Epithelial cell of proximal tubule (primary cell): ENCODE results near the gene C6orf118. TPM values are rescaled to one million over a fixed set of nuclear protein-coding genes. Genes with fewer than 3 reads are reported as not detected.

Experiments used
- DNase-seq: peaks from one replicate; pipeline ENCODE4 v3.0.0-alpha.2; 2011; ENCODE audit warnings: low read depth
- H3K4me3 ChIP-seq: 2 replicates; pipeline ENCODE4 v1.5.1; 2011; ENCODE audit warnings: low read depth, mild to moderate bottlenecking, low read length
- total RNA-seq: library from RNA; depleted of rRNA; stranded (reverse); fragments of >200 nt; gene quantifications from 2 replicates; pipeline ENCODE4 v1.2.3, GENCODE V29; 2015
- TF ChIP-seq, protein P1 (sequence below): conservative IDR thresholded peaks from 2 replicates; pipeline ENCODE4 v1.5.1; 2012; ENCODE audit warnings: low read depth, mild to moderate bottlenecking, low read length

Gene C6orf118
- total RNA-seq, 1 donor from 2014 or later, result not detected

DNA sequence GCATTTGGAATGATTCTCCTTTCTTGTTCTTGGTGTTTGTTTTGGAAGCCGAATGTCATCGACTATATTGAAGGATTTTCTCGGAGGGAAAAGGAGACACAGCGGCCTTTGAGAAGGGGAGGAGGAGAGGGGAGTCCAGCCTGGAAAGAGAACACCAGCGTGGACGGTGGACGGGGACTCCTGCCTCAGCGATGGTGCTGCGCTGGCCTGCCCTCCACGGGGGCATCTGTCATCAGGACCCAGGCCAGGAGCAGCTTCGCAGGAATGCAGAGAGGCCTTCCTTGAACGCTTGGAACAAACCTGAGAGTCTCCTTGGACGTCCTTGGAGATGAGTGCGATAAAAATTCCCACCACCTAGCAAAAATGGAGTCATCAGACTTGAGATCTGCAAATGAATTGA lies 8.3 kb upstream of the C6orf118 start:
- TF ChIP-seq, protein P1, sequence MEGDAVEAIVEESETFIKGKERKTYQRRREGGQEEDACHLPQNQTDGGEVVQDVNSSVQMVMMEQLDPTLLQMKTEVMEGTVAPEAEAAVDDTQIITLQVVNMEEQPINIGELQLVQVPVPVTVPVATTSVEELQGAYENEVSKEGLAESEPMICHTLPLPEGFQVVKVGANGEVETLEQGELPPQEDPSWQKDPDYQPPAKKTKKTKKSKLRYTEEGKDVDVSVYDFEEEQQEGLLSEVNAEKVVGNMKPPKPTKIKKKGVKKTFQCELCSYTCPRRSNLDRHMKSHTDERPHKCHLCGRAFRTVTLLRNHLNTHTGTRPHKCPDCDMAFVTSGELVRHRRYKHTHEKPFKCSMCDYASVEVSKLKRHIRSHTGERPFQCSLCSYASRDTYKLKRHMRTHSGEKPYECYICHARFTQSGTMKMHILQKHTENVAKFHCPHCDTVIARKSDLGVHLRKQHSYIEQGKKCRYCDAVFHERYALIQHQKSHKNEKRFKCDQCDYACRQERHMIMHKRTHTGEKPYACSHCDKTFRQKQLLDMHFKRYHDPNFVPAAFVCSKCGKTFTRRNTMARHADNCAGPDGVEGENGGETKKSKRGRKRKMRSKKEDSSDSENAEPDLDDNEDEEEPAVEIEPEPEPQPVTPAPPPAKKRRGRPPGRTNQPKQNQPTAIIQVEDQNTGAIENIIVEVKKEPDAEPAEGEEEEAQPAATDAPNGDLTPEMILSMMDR, result no peak
- no peak overlapping the region for H3K4me3 ChIP-seq
- no peak for DNase-seq

DNA sequence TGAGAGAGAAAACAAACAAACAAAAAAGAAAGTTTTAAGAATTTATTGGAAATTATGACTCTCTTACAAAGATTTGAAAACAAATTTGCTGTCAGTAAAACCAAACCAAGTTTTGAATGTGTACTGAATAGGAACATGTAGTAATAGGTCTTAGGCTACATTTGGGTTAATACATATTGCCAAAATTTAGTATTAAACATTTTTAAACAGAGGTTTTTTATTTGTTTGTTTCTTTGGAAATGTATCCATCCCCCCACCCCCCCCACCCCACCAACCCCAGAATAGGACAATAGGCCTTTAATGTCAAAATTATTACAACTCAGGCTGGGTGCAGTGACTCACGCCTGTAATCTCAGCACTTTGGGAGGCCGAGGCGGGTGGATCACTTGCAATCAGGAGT lies 2.5 kb downstream of the C6orf118 start:
- TF ChIP-seq, protein P1, result no peak
- DNase-seq, result no peak
- H3K4me3 ChIP-seq, result no peak overlapping the region

DNA sequence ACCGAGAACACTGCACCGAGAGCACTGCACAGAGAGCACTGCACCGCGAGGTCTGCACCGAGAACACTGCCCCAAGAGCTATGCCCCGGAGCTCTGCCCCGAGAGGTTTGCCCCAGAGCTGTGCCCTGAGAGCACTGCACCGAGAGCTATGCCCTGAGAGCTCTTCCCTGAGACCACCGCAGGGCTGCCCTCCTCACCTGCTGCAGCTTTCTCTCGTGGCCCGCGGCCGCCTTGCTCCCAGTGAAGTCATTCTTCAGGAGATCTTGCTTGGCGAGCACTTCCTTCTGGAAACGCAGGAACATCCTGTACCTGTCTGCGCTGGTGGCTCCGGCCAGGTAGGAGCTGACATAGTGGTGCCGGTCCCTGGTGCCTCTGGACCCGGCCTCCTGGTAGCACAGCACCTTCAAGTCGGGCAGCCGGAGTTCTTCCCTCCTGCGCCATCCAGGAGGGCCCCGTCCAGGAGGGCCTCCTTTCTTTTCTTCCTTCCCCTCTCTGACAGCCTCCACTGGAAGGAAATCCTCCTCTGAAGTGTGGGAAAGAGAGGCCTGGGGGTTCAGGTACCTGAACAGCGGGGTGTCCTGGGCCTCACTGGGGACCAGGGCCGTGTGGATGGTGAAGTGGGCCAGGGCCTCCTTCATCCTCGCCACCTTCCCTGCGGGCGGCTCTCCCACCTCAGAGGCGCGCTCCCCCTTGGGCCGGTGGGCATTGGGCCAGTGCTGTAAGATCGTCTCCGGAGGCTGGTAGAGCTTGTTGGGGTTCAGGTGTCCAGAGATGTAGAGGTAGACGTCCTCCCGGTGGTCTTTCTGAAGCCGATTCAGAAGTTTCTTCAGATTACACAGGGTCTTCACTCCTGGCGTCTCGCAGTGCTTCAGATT lies 7.8 kb downstream of the C6orf118 start:
- H3K4me3 ChIP-seq, result no peak overlapping the region
- no peak for DNase-seq
- TF ChIP-seq, protein P1, result no peak

DNA sequence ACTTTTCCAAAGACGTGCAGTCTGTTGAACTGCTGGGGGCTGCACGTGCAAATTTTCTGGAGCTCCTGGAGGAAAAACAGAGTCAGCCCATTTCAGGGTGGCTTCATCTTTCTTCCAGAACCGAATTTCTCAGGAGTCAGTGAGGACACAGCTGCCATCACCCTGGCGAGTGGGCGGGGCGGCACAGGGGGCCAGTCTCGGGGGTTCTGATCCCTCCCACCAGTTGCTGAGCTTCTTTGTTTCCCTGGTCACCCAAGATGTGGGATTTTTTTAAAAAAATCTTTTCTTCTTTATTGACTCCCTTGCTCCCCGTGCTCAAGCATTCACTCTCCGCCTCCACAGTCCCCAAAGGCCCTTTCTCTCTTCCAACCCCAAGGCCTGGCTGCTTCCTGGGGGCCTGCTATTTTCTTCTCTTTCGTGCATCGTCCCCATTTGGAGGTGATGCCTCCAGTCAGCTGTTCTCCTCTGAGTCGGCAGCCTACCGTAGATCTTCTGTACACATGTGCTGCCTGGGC lies 8.9 kb downstream of the C6orf118 start:
- H3K4me3 ChIP-seq, result no peak overlapping the region
- TF ChIP-seq, protein P1, result no peak
- no peak for DNase-seq

DNA sequence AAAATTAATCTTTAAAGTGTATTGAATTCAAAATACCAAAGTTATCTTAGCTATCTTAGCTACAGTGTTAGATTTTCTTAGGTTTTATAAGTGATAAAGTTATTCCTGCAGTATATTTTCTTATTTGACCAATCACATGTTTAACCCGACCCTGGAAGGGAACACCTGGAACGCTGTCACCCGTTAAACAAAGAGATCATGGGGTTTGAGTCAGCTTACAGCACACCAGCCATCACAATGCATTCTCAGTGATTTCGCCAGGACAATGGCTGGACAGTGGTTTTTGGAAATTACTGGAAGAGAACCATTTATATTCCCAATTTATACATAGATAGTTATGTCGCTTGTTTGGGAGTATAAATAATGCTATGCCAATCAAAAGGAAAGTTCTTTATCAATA lies 10.5 kb downstream of the C6orf118 start:
- H3K4me3 ChIP-seq, result no peak overlapping the region
- DNase-seq, result no peak
- TF ChIP-seq, protein P1, result no peak

DNA sequence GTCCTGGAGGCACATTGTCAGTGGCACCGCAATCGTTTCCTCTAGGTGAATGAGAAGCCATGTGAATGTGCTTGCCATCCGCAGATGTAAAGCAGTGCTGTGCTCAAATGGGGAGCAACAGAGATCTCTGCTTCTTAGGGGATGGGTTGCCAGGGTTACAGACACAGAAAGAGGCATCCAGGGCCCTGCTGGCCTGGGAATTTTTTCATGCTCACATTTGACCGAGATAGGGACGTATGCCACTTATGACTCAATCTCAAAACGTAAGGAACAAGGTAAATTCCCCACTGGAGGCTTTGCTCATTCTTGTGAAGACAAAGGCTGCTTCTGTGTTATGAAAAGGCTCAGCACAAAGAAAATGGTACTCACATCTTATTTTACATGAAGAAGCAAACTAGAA lies 11.0 kb downstream of the C6orf118 start:
- TF ChIP-seq, protein P1, result no peak
- DNase-seq, result no peak
- no peak overlapping the region for H3K4me3 ChIP-seq

DNA sequence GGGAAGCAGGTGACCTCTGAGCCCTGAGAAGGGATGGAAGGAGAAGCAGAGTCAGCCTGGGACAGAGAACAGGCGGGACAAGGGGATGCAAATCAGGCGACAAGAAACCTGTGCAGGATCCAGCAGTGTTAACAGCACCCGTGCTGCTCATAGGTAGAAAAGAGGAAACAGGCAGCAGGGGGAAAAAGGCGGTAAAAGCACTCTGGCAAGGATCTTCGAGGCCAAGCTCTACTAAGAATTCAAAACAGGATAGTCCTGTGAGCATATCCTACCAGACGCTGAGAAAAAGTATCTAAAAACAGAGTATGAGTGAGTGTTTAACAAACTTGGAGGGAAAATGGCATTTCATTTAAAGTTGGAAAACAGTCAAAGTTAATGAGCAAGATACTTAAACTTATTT lies 16.7 kb downstream of the C6orf118 start:
- H3K4me3 ChIP-seq, result no peak overlapping the region
- TF ChIP-seq, protein P1, result no peak
- no peak for DNase-seq
